Activated effector memory CD4-positive, alpha-beta T cell treated with anti-CD3 and anti-CD28 coated beads, Interleukin-2, amount 50 U/mL, for 16 hours (primary cell): ENCODE measurements around the gene CCL18.
"Not testable (repeated sequence)": the region's sequence is repeated elsewhere in the genome, so short reads cannot be mapped to it uniquely, and the experiment has no call there.

ENCODE experiments used
- DNase-seq: peaks from one replicate; pipeline ENCODE4 v3.0.0-alpha.2; 2020

CCL18 gene

GRCh38 chr17:36063786-36064541 lies at the start of gene CCL18:
TSS of gene CCL18 (plus strand) at chr17:36064272. CDS start at chr17:36064343, 71 bp downstream.
- no peak for DNase-seq

- DNase-seq, result no peak
These were observed 49.1 kb upstream of the CCL18 start for GRCh38 chr17:36014946-36015345.

GRCh38 chr17:36015895-36016294 lies 48.2 kb upstream of the CCL18 start:
- not testable (repeated sequence) for DNase-seq

GRCh38 chr17:36016555-36016954 lies 47.5 kb upstream of the CCL18 start:
- DNase-seq, result no peak

GRCh38 chr17:36017799-36018198 lies 46.3 kb upstream of the CCL18 start, which contains the start of gene CCL23:
TSS of gene CCL23 (minus strand) at chr17:36017972. CDS start at chr17:36017897, 75 bp downstream.
- no peak for DNase-seq

- DNase-seq, result no peak
These were observed 44.6 kb upstream of the CCL18 start for GRCh38 chr17:36019423-36019822.

- DNase-seq, result no peak
These were observed 39.8 kb upstream of the CCL18 start for GRCh38 chr17:36024106-36024869.

GRCh38 chr17:36027761-36028160 lies 36.3 kb upstream of the CCL18 start:
- no peak for DNase-seq

GRCh38 chr17:36030956-36031355 lies 33.1 kb upstream of the CCL18 start:
- no peak for DNase-seq

GRCh38 chr17:36034127-36034526 lies 29.9 kb upstream of the CCL18 start:
- DNase-seq, result no peak

- no peak for DNase-seq
These were observed 27.8 kb upstream of the CCL18 start for GRCh38 chr17:36036235-36036634.

- no peak for DNase-seq
These were observed 16.0 kb upstream of the CCL18 start for GRCh38 chr17:36048066-36048465.

GRCh38 chr17:36049643-36050042 lies 14.4 kb upstream of the CCL18 start:
- DNase-seq, result no peak

GRCh38 chr17:36055171-36055570 lies 8.9 kb upstream of the CCL18 start:
- DNase-seq, result no peak

- no peak for DNase-seq
These were observed 8.1 kb upstream of the CCL18 start for GRCh38 chr17:36055921-36056520.

GRCh38 chr17:36057911-36058310 lies 6.2 kb upstream of the CCL18 start:
- DNase-seq, result no peak

GRCh38 chr17:36059406-36059805 lies 4.7 kb upstream of the CCL18 start:
- DNase-seq, result no peak

GRCh38 chr17:36060816-36061215 lies 3.3 kb upstream of the CCL18 start:
- DNase-seq, result no peak

- DNase-seq, result no peak
These were observed 2.4 kb downstream of the CCL18 start for GRCh38 chr17:36066365-36066985.

GRCh38 chr17:36068524-36068923 lies 4.5 kb downstream of the CCL18 start:
- no peak for DNase-seq

GRCh38 chr17:36069136-36069535 lies 5.1 kb downstream of the CCL18 start:
- no peak for DNase-seq

- DNase-seq, result no peak
These were observed 6.4 kb downstream of the CCL18 start for GRCh38 chr17:36070427-36070826.

- no peak for DNase-seq
These were observed 7.7 kb downstream of the CCL18 start for GRCh38 chr17:36071751-36072150.
